ENCODE measurements around the gene ZFYVE16. TPM values are rescaled to one million over a fixed set of nuclear protein-coding genes. Genes with fewer than 3 reads are reported as not detected.

Gene ZFYVE16
- total RNA-seq, 2 donors from 2014 or later: 11.3 to 17.8 TPM

DNA sequence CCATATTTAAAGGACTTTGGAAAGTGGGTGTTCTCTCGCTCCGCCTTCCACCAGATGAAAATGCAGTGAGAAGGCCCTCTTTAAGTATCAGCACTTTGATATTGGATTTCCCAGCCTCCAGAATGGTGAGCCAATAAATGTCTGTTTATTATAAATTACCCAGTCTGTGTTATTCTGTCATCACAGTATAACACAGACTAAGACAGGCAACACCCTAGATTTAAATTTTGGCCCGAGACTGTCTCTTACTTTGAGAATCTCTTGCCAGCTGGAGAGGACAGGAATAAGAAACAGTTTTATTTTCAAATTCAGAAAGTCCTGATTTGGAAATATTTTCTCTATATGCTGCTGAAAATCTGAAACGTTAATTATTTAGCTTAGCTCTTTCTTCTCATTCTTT lies 101.5 kb downstream of the ZFYVE16 start:
- Mint-ChIP-seq H3K4me1 (ENCODE audit: low read depth) (no peaks in the 10 kb centered on the region), H3K27ac (no peak overlapping the region), H3K36me3 (ENCODE audit: insufficient read depth in 2 of 2) (no peaks in the 10 kb centered on the region), H3K9me3 (no peaks in the 10 kb centered on the region), H3K4me3 (no peak overlapping the region), H3K27me3 (ENCODE audit: low read depth) (no peaks in the 10 kb centered on the region)
- DNase-seq (no peak), ATAC-seq (replicated peaks in 1 of 2) (no peak)

DNA sequence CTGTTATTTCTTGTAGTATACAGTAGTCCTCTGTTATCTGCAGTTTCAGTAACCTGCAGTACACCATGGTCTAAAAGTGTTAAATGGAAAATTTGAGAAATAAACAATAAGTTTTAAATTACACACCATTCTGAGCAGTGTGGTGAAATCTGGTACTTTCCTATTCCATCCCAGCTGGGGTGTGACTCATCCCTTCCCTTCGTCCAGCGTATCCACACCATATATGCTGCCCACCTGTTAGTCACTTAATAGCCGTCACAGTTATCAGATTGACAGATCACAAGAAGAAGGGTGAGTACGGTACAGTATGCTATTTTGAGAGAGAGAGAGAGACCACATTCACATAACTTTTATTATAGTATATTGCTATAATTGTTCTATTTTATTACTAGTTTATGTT lies 109.0 kb downstream of the ZFYVE16 start:
- Mint-ChIP-seq H3K9me3 (no peaks in the 10 kb centered on the region), H3K4me1 (ENCODE audit: low read depth) (peaks cover 5% of the 10 kb centered on the region), H3K27me3 (ENCODE audit: low read depth) (no peaks in the 10 kb centered on the region), H3K4me3 (no peak overlapping the region), H3K36me3 (ENCODE audit: insufficient read depth in 2 of 2) (no peaks in the 10 kb centered on the region), H3K27ac (no peak overlapping the region)
- peak; percentile 73 to 87 for ATAC-seq (replicated peaks in 1 of 2)
- peak in 1 of 2 donors; percentile 14 for DNase-seq

Other genes starting within 250 kb of the ZFYVE16 start
- 10 to 100 TPM; 41.1 to 48.3 TPM for gene SERINC5, start 152.0 kb upstream of the ZFYVE16 start, total RNA-seq
- gene SPZ1, start 88.1 kb upstream of the ZFYVE16 start, total RNA-seq: not detected
- under 1 TPM in 1 of 2 donors, not detected in 1; 0.35 TPM for gene FAM151B, start 80.0 kb downstream of the ZFYVE16 start, total RNA-seq
- not detected for gene ANKRD34B, start 162.2 kb downstream of the ZFYVE16 start, total RNA-seq
- 10 to 100 TPM; 22.0 to 24.4 TPM for gene MSH3, start 246.6 kb downstream of the ZFYVE16 start, total RNA-seq
- 10 to 100 TPM; 48.6 to 49.4 TPM for gene DHFR, start 246.9 kb downstream of the ZFYVE16 start, total RNA-seq